NCI-H1694 (cell line): ENCODE measurements around the gene ST3GAL4.
A peak's percentile ranks its signal among the peaks of the same experiment; 100 is the strongest.

Experiments
- DNase-seq: peaks from one replicate; lab custom pipeline; 2025; lab: John Stamatoyannopoulos, UW

Gene ST3GAL4

GRCh38 chr11:126450806-126451205, 95.3 kb downstream of the ST3GAL4 start:
- DNase-seq: no peak

- no peak for DNase-seq
Observed at GRCh38 chr11:126451211-126451802, 95.8 kb downstream of the ST3GAL4 start.

- no peak for DNase-seq
Observed at GRCh38 chr11:126452241-126453101, 97.0 kb downstream of the ST3GAL4 start.

GRCh38 chr11:126456089-126456488, 100.6 kb downstream of the ST3GAL4 start:
- DNase-seq: no peak

GRCh38 chr11:126456783-126457542, 101.5 kb downstream of the ST3GAL4 start:
- DNase-seq: no peak

GRCh38 chr11:126457817-126458216, 102.3 kb downstream of the ST3GAL4 start:
- no peak for DNase-seq

- peak; percentile 16 for DNase-seq
Observed at GRCh38 chr11:126459691-126460281, 104.3 kb downstream of the ST3GAL4 start.

GRCh38 chr11:126460417-126461095, 105.1 kb downstream of the ST3GAL4 start:
- no peak for DNase-seq

- DNase-seq: no peak
Observed at GRCh38 chr11:126461096-126461440, 105.6 kb downstream of the ST3GAL4 start.

GRCh38 chr11:126461996-126462395, 106.5 kb downstream of the ST3GAL4 start:
- no peak for DNase-seq

GRCh38 chr11:126462422-126462821, 106.9 kb downstream of the ST3GAL4 start:
- DNase-seq: no peak
